B cell (primary cell): Measurements from ENCODE around the gene S100A8. TPM values are rescaled to one million over a fixed set of nuclear protein-coding genes. Genes with fewer than 3 reads are reported as not detected.

Experiments used
- ATAC-seq: fragments of 200-7000 bp; cut with Tn5 transposase; one replicate; pipeline ENCODE4 v1.10.0; 2021; ENCODE audit warnings: low read depth, mild to moderate bottlenecking, moderate number of reproducible peaks, moderate library complexity
- CTCF ChIA-PET: fragments of 350-600 bp; sonication (Branson Sonifier 250); formaldehyde crosslinking; loops from one replicate; lab custom pipeline; 2021; ENCODE audit warnings: antibody characterized with exemption, inconsistent platforms; lab: Charles Lee
- POLR2A ChIA-PET: fragments of 350-600 bp; sonication (Branson Sonifier 250); formaldehyde crosslinking; loops from one replicate; lab custom pipeline; 2021; ENCODE audit warnings: antibody characterized with exemption; lab: Charles Lee
- DNase-seq: peaks from one replicate; pipeline ENCODE4 v3.0.0; 2013
- H2AFZ ChIP-seq: 2 replicates; pipeline ENCODE4 v1.6.1; 2012; ENCODE audit warnings: mild to moderate bottlenecking, low read depth, low read length; ENCODE audit not compliant: insufficient read depth, poor library complexity, severe bottlenecking
- H3K27ac ChIP-seq, 2 donors: 1 replicate in 1 of 2; 2 replicates in 1 of 2; pipeline ENCODE4 v1.5.1; 2012 to 2013; ENCODE audit warnings: low read length in 2 of 2, mild to moderate bottlenecking in 2 of 2, moderate library complexity in 1 of 2
- H3K27me3 ChIP-seq, 4 experiments: fragments of 200-600 bp in 1 of 4; sonication (generic) in 1 of 4; replicated peaks in 1 of 4; 1 replicate in 2 of 4; 2 replicates in 2 of 4; pipeline versions ENCODE4 v1.6.1 to v1.7.0; 2013 to 2016; ENCODE audit warnings: low read length in 3 of 4, mild to moderate bottlenecking in 2 of 4, mixed read lengths in 1 of 4, moderate library complexity in 1 of 4; ENCODE audit not compliant: insufficient read depth in 4 of 4, control insufficient read depth in 3 of 4; ENCODE audit errors: control extremely low read depth in 1 of 4
- H3K36me3 ChIP-seq, 2 experiments: replicated peaks in 1 of 2; 1 replicate in 1 of 2; 2 replicates in 1 of 2; pipeline versions ENCODE4 v1.6.1 to v1.7.1; 2013; ENCODE audit warnings: low read length in 1 of 2; ENCODE audit not compliant: insufficient read depth in 2 of 2, control insufficient read depth in 1 of 2; ENCODE audit errors: control extremely low read depth in 1 of 2, extremely low read depth in 1 of 2
- H3K4me1 ChIP-seq, 2 donors: fragments of 200-600 bp in 1 of 2; sonication (generic) in 1 of 2; 1 replicate in 1 of 2; 2 replicates in 1 of 2; pipeline versions ENCODE4 v1.5.1 to v1.6.1; 2013 to 2017; ENCODE audit warnings: low read length in 2 of 2; ENCODE audit not compliant: control insufficient read depth in 2 of 2, insufficient read depth in 2 of 2
- H3K4me2 ChIP-seq: replicated peaks from 2 replicates; pipeline ENCODE3; 2012; ENCODE audit warnings: mild to moderate bottlenecking, low read depth, low read length; ENCODE audit not compliant: poor library complexity, severe bottlenecking
- H3K4me3 ChIP-seq, 5 experiments: fragments of 200-600 bp in 1 of 5; sonication (generic) in 1 of 5; 1 replicate in 3 of 5; 2 replicates in 2 of 5; pipeline versions ENCODE4 v1.5.1 to v1.7.0; 2011 to 2016; ENCODE audit warnings: low read length in 4 of 5, mild to moderate bottlenecking in 4 of 5, low read depth in 2 of 5, control low read depth in 1 of 5, moderate library complexity in 1 of 5; ENCODE audit not compliant: insufficient read depth in 1 of 5; ENCODE audit errors: control extremely low read depth in 1 of 5, extremely low read depth in 1 of 5
- H3K79me2 ChIP-seq: fragments of 200-600 bp; sonication (generic); one replicate; pipeline ENCODE4 v1.6.0; 2016; ENCODE audit warnings: low read length; ENCODE audit not compliant: control insufficient read depth, insufficient read depth
- H3K9ac ChIP-seq: fragments of 200-600 bp; sonication (generic); 2 replicates; pipeline ENCODE4 v1.6.1; 2017; ENCODE audit warnings: mild to moderate bottlenecking, low read length, moderate library complexity
- H3K9me3 ChIP-seq, 3 donors: one replicate each; pipeline versions ENCODE4 v1.6.1 to v1.7.1; 2013; ENCODE audit warnings: low read length in 2 of 3; ENCODE audit not compliant: control insufficient read depth in 2 of 3, insufficient read depth in 1 of 3; ENCODE audit errors: control extremely low read depth in 1 of 3
- H4K20me1 ChIP-seq: 2 replicates; pipeline ENCODE4 v1.6.0; 2012; ENCODE audit warnings: mild to moderate bottlenecking, low read length; ENCODE audit not compliant: insufficient read depth, control insufficient read depth, poor library complexity, severe bottlenecking
- H3K27ac Mint-ChIP-seq: one replicate; pipeline ENCODE4 v1.8.0; 2021; ENCODE audit warnings: mixed read lengths
- H3K27me3 Mint-ChIP-seq: one replicate; pipeline ENCODE4 v1.8.0; 2021; ENCODE audit warnings: mixed read lengths
- H3K4me1 Mint-ChIP-seq: one replicate; pipeline ENCODE4 v1.8.0; 2021; ENCODE audit warnings: mixed read lengths
- H3K4me3 Mint-ChIP-seq: one replicate; pipeline ENCODE4 v1.8.0; 2021; ENCODE audit warnings: mixed read lengths
- H3K9me3 Mint-ChIP-seq: one replicate; pipeline ENCODE4 v1.8.0; 2022; ENCODE audit warnings: mixed read lengths; ENCODE audit not compliant: insufficient read depth
- EZH2 ChIP-seq: IDR thresholded peaks from 2 replicates; pipeline ENCODE4 v1.6.1; 2012; ENCODE audit warnings: borderline replicate concordance, low read depth, mild to moderate bottlenecking, moderate library complexity, low read length; ENCODE audit not compliant: insufficient read depth, poor library complexity, severe bottlenecking
- WGBS: methylation state at CpG from one replicate; pipeline ENCODE4 v1.1.5; 2013; ENCODE audit warnings: missing lambda C conversion rate; ENCODE audit not compliant: insufficient coverage; 5-methylcytosine and 5-hydroxymethylcytosine counted together
- intact Hi-C: fragments of 100-400 bp; cut with micrococcal nuclease; formaldehyde crosslinking; loops from one replicate; pipeline ENCODE4 v1.10.0; 2022
- polyA plus RNA-seq: library from polyadenylated mRNA; depleted of rRNA; stranded (reverse); fragments of >200 nt; gene quantifications from 2 replicates; pipeline ENCODE4 v1.2.3, GENCODE V29; 2012
- total RNA-seq, 2 donors: library from RNA; stranded (reverse); fragments of 120-200 nt in 1 of 2; gene quantifications; 1 replicate in 1 of 2; 2 replicates in 1 of 2; pipeline versions ENCODE4 v1.2.3 to v1.2.4, GENCODE V29; 2013 to 2022
- TF ChIP-seq, protein P1 (sequence below): fragments of 200-600 bp; IDR thresholded peaks from one replicate; pipeline ENCODE4 v1.8.0; 2022; ENCODE audit warnings: antibody characterized with exemption, mild to moderate bottlenecking

Gene S100A8
- total and polyA plus RNA-seq, 2 donors (not counting 1 experiment from before 2014, with no cell fraction given) = 3.3 to 16.7 TPM

- Histone ChIP-seq H3K79me2 (no peaks in the 10 kb centered on the region), H2AFZ (no peak overlapping the region), H3K4me1 (no peaks in the 10 kb centered on the region), H3K4me3 (no peak overlapping the region), H3K9ac (no peak overlapping the region), H4K20me1 (no peaks in the 10 kb centered on the region), H3K36me3 (no peaks in the 10 kb centered on the region), H3K27me3 (peaks cover 0 to 3% (median under 1%) of the 10 kb centered on the region in 4 experiments), H3K9me3 (no peaks in the 10 kb centered on the region), H3K4me2 (no peak overlapping the region), H3K27ac (no peak overlapping the region)
- H3K4me3 Mint-ChIP-seq = no peak overlapping the region
- H3K27ac Mint-ChIP-seq = no peak overlapping the region
- no peaks in the 10 kb centered on the region for H3K9me3 Mint-ChIP-seq
- ATAC-seq (no peak), DNase-seq (no peak)
- WGBS = no CpG with 5 or more reads among the region's 9 CpGs
- no peaks in the 10 kb centered on the region for H3K4me1 Mint-ChIP-seq
- ChIA-PET CTCF (interaction anchor here (0.7 kb wide), 1 partner anchor 861 kb away, joined by 3 read pairs; no protein-coding TSS in a partner anchor), POLR2A (no interaction called here)
- TF ChIP-seq, protein P1, sequence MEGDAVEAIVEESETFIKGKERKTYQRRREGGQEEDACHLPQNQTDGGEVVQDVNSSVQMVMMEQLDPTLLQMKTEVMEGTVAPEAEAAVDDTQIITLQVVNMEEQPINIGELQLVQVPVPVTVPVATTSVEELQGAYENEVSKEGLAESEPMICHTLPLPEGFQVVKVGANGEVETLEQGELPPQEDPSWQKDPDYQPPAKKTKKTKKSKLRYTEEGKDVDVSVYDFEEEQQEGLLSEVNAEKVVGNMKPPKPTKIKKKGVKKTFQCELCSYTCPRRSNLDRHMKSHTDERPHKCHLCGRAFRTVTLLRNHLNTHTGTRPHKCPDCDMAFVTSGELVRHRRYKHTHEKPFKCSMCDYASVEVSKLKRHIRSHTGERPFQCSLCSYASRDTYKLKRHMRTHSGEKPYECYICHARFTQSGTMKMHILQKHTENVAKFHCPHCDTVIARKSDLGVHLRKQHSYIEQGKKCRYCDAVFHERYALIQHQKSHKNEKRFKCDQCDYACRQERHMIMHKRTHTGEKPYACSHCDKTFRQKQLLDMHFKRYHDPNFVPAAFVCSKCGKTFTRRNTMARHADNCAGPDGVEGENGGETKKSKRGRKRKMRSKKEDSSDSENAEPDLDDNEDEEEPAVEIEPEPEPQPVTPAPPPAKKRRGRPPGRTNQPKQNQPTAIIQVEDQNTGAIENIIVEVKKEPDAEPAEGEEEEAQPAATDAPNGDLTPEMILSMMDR = no peak
- TF ChIP-seq EZH2 = no peak
- peaks cover 30% of the 10 kb centered on the region for H3K27me3 Mint-ChIP-seq
- intact Hi-C loops = no loop called here
Measured at GRCh38 chr1:153401461-153401860, 10.6 kb upstream of the S100A8 start.

DNA sequence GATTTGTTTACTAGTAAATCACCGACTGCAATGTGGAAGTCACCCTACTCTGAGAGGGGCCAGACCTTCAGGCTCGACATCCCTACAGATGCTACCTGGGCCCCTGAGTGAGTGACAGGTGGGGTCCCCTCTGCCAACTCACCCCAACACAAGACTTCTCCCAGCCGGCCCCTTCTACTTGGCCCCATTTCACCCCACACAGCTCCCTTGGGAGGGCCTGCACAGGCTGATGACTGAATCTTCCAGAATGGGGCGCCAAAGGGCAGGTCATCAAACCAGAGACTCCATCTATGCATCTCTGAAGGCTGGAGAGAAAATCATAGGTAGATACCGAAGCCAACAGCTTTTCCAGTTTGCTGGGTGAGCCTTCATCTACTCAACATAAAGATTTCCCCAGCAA lies 9.4 kb upstream of the S100A8 start:
- DNase-seq = no peak
- H3K27me3 ChIP-seq = peaks cover 0 to 3% (median 0%) of the 10 kb centered on the region in 4 experiments
- intact Hi-C loops = no loop called here
- H3K4me3 ChIP-seq = no peak overlapping the region
- no peak overlapping the region for H3K4me2 ChIP-seq
- no peak overlapping the region for H3K4me3 Mint-ChIP-seq
- peaks cover 37% of the 10 kb centered on the region for H3K27me3 Mint-ChIP-seq
- CTCF ChIA-PET = interaction anchor here (1.1 kb wide), 1 partner anchor 96 kb away, joined by 4 read pairs; no protein-coding TSS in a partner anchor
- H3K9me3 ChIP-seq = no peaks in the 10 kb centered on the region
- no peaks in the 10 kb centered on the region for H3K4me1 ChIP-seq
- ATAC-seq = no peak
- TF ChIP-seq, protein P1 = no peak
- no peak for TF ChIP-seq EZH2
- no peak overlapping the region for H2AFZ ChIP-seq
- no peaks in the 10 kb centered on the region for H3K4me1 Mint-ChIP-seq
- H3K27ac Mint-ChIP-seq = no peak overlapping the region
- no peak overlapping the region for H3K9ac ChIP-seq
- no peak overlapping the region for H3K27ac ChIP-seq
- no peaks in the 10 kb centered on the region for H3K36me3 ChIP-seq
- no peaks in the 10 kb centered on the region for H3K9me3 Mint-ChIP-seq
- 76% methylated on average over 5 of the region's 5 CpGs for WGBS
- no peaks in the 10 kb centered on the region for H4K20me1 ChIP-seq
- H3K79me2 ChIP-seq = no peaks in the 10 kb centered on the region
- POLR2A ChIA-PET = no interaction called here
